Gastroesophageal sphincter (tissue), 3 donors: Measurements from ENCODE around the gene DENND11.

Experiments used
- CTCF ChIP-seq, 4 experiments: fragments of 200-600 bp in 2 of 4; fragments of 450-650 bp in 2 of 4; sonication (generic) in 1 of 4; IDR thresholded peaks; one replicate each; pipeline ENCODE4 v1.5.1; 2017 to 2019; ENCODE audit warnings: antibody characterized with exemption in 4 of 4, mild to moderate bottlenecking in 2 of 4, moderate library complexity in 2 of 4
- POLR2A ChIP-seq, 2 donors: fragments of 450-650 bp; IDR thresholded peaks; one replicate each; pipeline ENCODE4 v1.6.1; 2017; ENCODE audit warnings: antibody characterized with exemption in 2 of 2, mild to moderate bottlenecking in 2 of 2, moderate library complexity in 1 of 2

DNA sequence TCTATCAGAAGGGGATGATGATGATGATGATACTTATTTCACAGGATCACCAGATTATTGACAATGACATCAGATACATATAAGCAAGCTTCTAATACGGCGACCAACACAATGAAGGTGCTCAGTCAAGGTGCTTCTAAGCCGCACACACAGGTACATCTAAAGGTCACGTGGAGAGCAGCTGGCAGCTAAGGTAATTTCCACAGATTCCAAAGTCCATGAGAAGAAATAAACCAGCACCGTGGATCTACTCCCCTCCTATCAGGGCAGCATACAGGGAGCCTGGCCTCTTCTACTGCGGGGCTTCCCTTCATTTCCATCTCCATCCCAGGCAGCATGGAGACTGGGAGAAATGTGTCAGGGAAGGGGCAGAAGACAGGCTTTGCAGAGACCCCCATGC, 37.5 kb downstream of the DENND11 start:
- TF ChIP-seq CTCF (IDR thresholded peaks at IDR 0.05) (no peak), POLR2A (IDR thresholded peaks at IDR 0.05) (no peak)
